GM23248 (cell line): Measurements from ENCODE around the gene ABCB11.

ENCODE experiments used
- EZH2 ChIP-seq: fragments of 200-600 bp; sonication (generic); IDR thresholded peaks from 2 replicates; pipeline ENCODE4 v1.6.1; 2018; ENCODE audit warnings: antibody characterized with exemption, mild to moderate bottlenecking; ENCODE audit not compliant: insufficient read depth, poor library complexity, severe bottlenecking
- EZH2phosphoT487 ChIP-seq: fragments of 200-600 bp; sonication (generic); IDR thresholded peaks from 2 replicates; pipeline ENCODE4 v1.6.1; 2018; ENCODE audit warnings: antibody characterized with exemption, moderate library complexity, mild to moderate bottlenecking, low read depth; ENCODE audit not compliant: insufficient read depth

- TF ChIP-seq EZH2 = no peak
- no peak for TF ChIP-seq EZH2phosphoT487
These were observed 15.2 kb downstream of the ABCB11 start for GRCh38 chr2:169015943-169016342.
